Vagina (tissue), 2 donors: ENCODE measurements around the gene TRAPPC5.

Source experiments
- POLR2A ChIP-seq, 2 donors: fragments of 450-650 bp; IDR thresholded peaks; one replicate each; pipeline ENCODE4 v1.6.1; 2017; ENCODE audit warnings: antibody characterized with exemption in 2 of 2, mild to moderate bottlenecking in 2 of 2, moderate library complexity in 2 of 2
- TF ChIP-seq, protein P1 (sequence below), 3 experiments: fragments of 450-650 bp in 2 of 3; fragments of 200-600 bp in 1 of 3; sonication (generic) in 1 of 3; IDR thresholded peaks; one replicate each; pipeline ENCODE4 v1.5.1; 2017 to 2019; ENCODE audit warnings: antibody characterized with exemption in 3 of 3, mild to moderate bottlenecking in 2 of 3, moderate library complexity in 2 of 3

DNA sequence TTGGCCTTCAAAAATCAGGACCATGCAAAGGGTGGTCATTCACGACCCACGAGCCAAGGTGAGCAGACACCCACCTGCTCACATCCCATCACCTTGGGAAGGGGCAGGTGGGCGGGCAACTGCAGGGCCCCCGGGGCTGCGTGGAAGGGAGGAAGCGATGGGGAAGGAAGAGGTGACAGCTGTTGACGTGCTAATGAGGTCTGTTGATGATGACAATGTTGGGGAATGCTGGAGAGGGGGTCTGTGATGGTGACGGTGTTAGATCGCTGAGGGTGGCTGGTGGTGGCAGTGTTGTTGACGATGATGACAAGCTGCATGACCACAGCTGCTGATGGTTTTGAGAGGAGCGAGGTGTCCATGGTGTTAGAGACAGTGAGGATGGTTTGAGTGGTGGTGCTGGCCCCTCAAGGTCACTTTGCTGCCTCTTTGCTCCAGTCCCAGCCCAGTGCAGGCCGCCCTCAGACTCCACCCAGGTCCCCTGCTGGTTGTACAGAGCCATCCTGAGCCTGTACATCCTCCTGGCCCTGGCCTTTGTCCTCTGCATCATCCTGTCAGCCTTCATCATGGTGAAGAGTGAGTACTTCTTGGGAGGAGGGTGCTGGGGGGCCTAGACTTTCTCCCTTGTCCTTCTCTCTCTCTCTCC, 2.8 kb upstream of the TRAPPC5 start:
- no peak for TF ChIP-seq POLR2A (IDR thresholded peaks at IDR 0.05)
- TF ChIP-seq, protein P1, sequence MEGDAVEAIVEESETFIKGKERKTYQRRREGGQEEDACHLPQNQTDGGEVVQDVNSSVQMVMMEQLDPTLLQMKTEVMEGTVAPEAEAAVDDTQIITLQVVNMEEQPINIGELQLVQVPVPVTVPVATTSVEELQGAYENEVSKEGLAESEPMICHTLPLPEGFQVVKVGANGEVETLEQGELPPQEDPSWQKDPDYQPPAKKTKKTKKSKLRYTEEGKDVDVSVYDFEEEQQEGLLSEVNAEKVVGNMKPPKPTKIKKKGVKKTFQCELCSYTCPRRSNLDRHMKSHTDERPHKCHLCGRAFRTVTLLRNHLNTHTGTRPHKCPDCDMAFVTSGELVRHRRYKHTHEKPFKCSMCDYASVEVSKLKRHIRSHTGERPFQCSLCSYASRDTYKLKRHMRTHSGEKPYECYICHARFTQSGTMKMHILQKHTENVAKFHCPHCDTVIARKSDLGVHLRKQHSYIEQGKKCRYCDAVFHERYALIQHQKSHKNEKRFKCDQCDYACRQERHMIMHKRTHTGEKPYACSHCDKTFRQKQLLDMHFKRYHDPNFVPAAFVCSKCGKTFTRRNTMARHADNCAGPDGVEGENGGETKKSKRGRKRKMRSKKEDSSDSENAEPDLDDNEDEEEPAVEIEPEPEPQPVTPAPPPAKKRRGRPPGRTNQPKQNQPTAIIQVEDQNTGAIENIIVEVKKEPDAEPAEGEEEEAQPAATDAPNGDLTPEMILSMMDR (IDR thresholded peaks at IDR 0.05): no peak
